GM23338 (cell line): ENCODE data around the gene CDK13.

Experiments used
- CREB1 ChIP-seq: fragments of 250-450 bp; sonication (Bioruptor Pico); IDR thresholded peaks from 2 replicates; pipeline ENCODE4 v1.5.0; 2020; ENCODE audit warnings: low read depth, mild to moderate bottlenecking, moderate library complexity
- CTCF ChIP-seq, 2 experiments: fragments of 200-600 bp in 1 of 2; sonication (generic) in 1 of 2; conservative IDR thresholded peaks; 2 replicates each; pipeline versions ENCODE4 v1.5.1 to v1.6.1; 2016 to 2017; ENCODE audit warnings: antibody characterized with exemption in 2 of 2, low read depth in 2 of 2, mild to moderate bottlenecking in 2 of 2, moderate library complexity in 1 of 2
- EZH2 ChIP-seq: fragments of 200-600 bp; sonication (generic); IDR thresholded peaks from one replicate; pipeline ENCODE4 v1.8.0; 2017; ENCODE audit warnings: antibody characterized with exemption, mild to moderate bottlenecking, low read depth; ENCODE audit not compliant: unreplicated experiment
- EZH2phosphoT487 ChIP-seq: fragments of 200-600 bp; sonication (generic); IDR thresholded peaks from one replicate; pipeline ENCODE4 v1.8.1; 2018; ENCODE audit warnings: antibody characterized with exemption; ENCODE audit not compliant: unreplicated experiment
- JUNB ChIP-seq: IDR thresholded peaks from one replicate; pipeline ENCODE4 v1.6.1; 2016; ENCODE audit warnings: antibody characterized with exemption; ENCODE audit not compliant: unreplicated experiment
- NANOG ChIP-seq: IDR thresholded peaks from 2 replicates; pipeline ENCODE4 v1.6.1; 2016; ENCODE audit warnings: antibody characterized with exemption, borderline replicate concordance
- POLR2AphosphoS5 ChIP-seq: IDR thresholded peaks from 2 replicates; pipeline ENCODE4 v1.6.1; 2016; ENCODE audit warnings: antibody characterized with exemption, low read depth
- REST ChIP-seq: IDR thresholded peaks from one replicate; pipeline ENCODE4 v1.6.1; 2018; ENCODE audit warnings: antibody characterized with exemption; ENCODE audit not compliant: unreplicated experiment
- STAT1 ChIP-seq: IDR thresholded peaks from one replicate; pipeline ENCODE4 v1.6.1; 2016; ENCODE audit warnings: antibody characterized with exemption; ENCODE audit not compliant: unreplicated experiment
- ZNF114 ChIP-seq: fragments of 250-450 bp; sonication (Bioruptor Pico); IDR thresholded peaks from 2 replicates; pipeline ENCODE4 v1.5.0; 2020; ENCODE audit warnings: mild to moderate bottlenecking, moderate library complexity
- ZNF462 ChIP-seq: fragments of 250-450 bp; sonication (Bioruptor Pico); IDR thresholded peaks from 2 replicates; pipeline ENCODE4 v1.5.0; 2020; ENCODE audit warnings: mild to moderate bottlenecking, moderate library complexity

- TF ChIP-seq CTCF (conservative IDR thresholded peaks at IDR 0.05; ENCODE audit: low read depth in 2 of 2) (no peak), JUNB (no peak), EZH2phosphoT487 (no peak), CREB1 (CRISPR knock-in tag) (no peak), REST (no peak), POLR2AphosphoS5 (no peak), EZH2 (no peak), ZNF462 (CRISPR knock-in tag) (no peak), NANOG (no peak), STAT1 (no peak), ZNF114 (CRISPR knock-in tag) (no peak)
These were observed 109.0 kb downstream of the CDK13 start for GRCh38 chr7:40059057-40059456.
